ENCODE results near the gene CBLN1.

Gene CBLN1

GRCh38 chr16:49281480-49281842 is at the start of gene CBLN1:
CBLN1 (minus strand) TSS chr16:49281838; CDS start chr16:49281465, 373 bp downstream.
- ChIA-PET CTCF (no interaction called here), POLR2A (no interaction called here)
- no peak for DNase-seq (ENCODE audit: extremely low spot score)
- TF ChIP-seq HDGF (IDR thresholded peaks at IDR 0.05; ENCODE audit: borderline replicate concordance), result no peak
- TF ChIP-seq L3MBTL2 (conservative IDR thresholded peaks at IDR 0.05), result no peak
- TF ChIP-seq SUZ12 (IDR thresholded peaks at IDR 0.05), result no peak
- TF ChIP-seq CTBP1 (IDR thresholded peaks at IDR 0.05; ENCODE audit: borderline replicate concordance), result no peak
- TF ChIP-seq TARDBP (IDR thresholded peaks at IDR 0.05), result no peak
- no peak for TF ChIP-seq LEF1 (IDR thresholded peaks at IDR 0.05; ENCODE audit: borderline replicate concordance)
- TF ChIP-seq SP1 (IDR thresholded peaks at IDR 0.05), result no peak
- TF ChIP-seq FOXK2 (IDR thresholded peaks at IDR 0.05), result no peak
- no peak for TF ChIP-seq PKNOX1 (IDR thresholded peaks at IDR 0.05)
- TF ChIP-seq NFRKB (IDR thresholded peaks at IDR 0.05), result no peak
- TF ChIP-seq FOXM1 (IDR thresholded peaks at IDR 0.05; ENCODE audit: borderline replicate concordance), result no peak
- no peak for TF ChIP-seq ZNF384 (IDR thresholded peaks at IDR 0.05)
- TF ChIP-seq BHLHE40 (IDR thresholded peaks at IDR 0.05; ENCODE audit: borderline replicate concordance), result no peak
- no peak for TF ChIP-seq ELF4 (IDR thresholded peaks at IDR 0.05)
- no peak for TF ChIP-seq ARNT (IDR thresholded peaks at IDR 0.05)
- no peak for TF ChIP-seq FOXA1 (IDR thresholded peaks at IDR 0.05)

GRCh38 chr16:49330562-49331201 is 49.0 kb upstream of the CBLN1 start:
- TF ChIP-seq SUZ12 (IDR thresholded peaks at IDR 0.05) (no peak), SP1 (IDR thresholded peaks at IDR 0.05) (no peak), PKNOX1 (IDR thresholded peaks at IDR 0.05) (no peak), L3MBTL2 (conservative IDR thresholded peaks at IDR 0.05) (no peak)
- CTCF ChIA-PET, result no interaction called here
- DNase-seq (ENCODE audit: extremely low spot score), result no peak
- POLR2A ChIA-PET, result no interaction called here

GRCh38 chr16:49328325-49328724 is 46.7 kb upstream of the CBLN1 start:
- ChIA-PET CTCF (no interaction called here), POLR2A (no interaction called here)
- no peak for DNase-seq (ENCODE audit: extremely low spot score)
- TF ChIP-seq SUZ12 (IDR thresholded peaks at IDR 0.05) (no peak), LEF1 (IDR thresholded peaks at IDR 0.05; ENCODE audit: borderline replicate concordance) (no peak), FOXM1 (IDR thresholded peaks at IDR 0.05; ENCODE audit: borderline replicate concordance) (no peak), CTBP1 (IDR thresholded peaks at IDR 0.05; ENCODE audit: borderline replicate concordance) (no peak), NFRKB (IDR thresholded peaks at IDR 0.05) (no peak), TARDBP (IDR thresholded peaks at IDR 0.05) (no peak), SP1 (IDR thresholded peaks at IDR 0.05) (no peak), BHLHE40 (IDR thresholded peaks at IDR 0.05; ENCODE audit: borderline replicate concordance) (no peak), PKNOX1 (IDR thresholded peaks at IDR 0.05) (no peak), HDGF (IDR thresholded peaks at IDR 0.05; ENCODE audit: borderline replicate concordance) (no peak), ELF4 (IDR thresholded peaks at IDR 0.05) (no peak), FOXA1 (IDR thresholded peaks at IDR 0.05) (no peak), ZNF384 (IDR thresholded peaks at IDR 0.05) (no peak), FOXK2 (IDR thresholded peaks at IDR 0.05) (no peak), ARNT (IDR thresholded peaks at IDR 0.05) (no peak), L3MBTL2 (conservative IDR thresholded peaks at IDR 0.05) (no peak)

GRCh38 chr16:49327466-49327865 is 45.8 kb upstream of the CBLN1 start:
- CTCF ChIA-PET, result no interaction called here
- no peak for TF ChIP-seq PKNOX1 (IDR thresholded peaks at IDR 0.05)
- TF ChIP-seq LEF1 (IDR thresholded peaks at IDR 0.05; ENCODE audit: borderline replicate concordance), result no peak
- no peak for TF ChIP-seq FOXK2 (IDR thresholded peaks at IDR 0.05)
- no peak for TF ChIP-seq NFRKB (IDR thresholded peaks at IDR 0.05)
- TF ChIP-seq BHLHE40 (IDR thresholded peaks at IDR 0.05; ENCODE audit: borderline replicate concordance), result no peak
- TF ChIP-seq ELF4 (IDR thresholded peaks at IDR 0.05), result no peak
- no peak for TF ChIP-seq L3MBTL2 (conservative IDR thresholded peaks at IDR 0.05)
- TF ChIP-seq SUZ12 (IDR thresholded peaks at IDR 0.05), result no peak
- no peak for TF ChIP-seq HDGF (IDR thresholded peaks at IDR 0.05; ENCODE audit: borderline replicate concordance)
- TF ChIP-seq TARDBP (IDR thresholded peaks at IDR 0.05), result no peak
- TF ChIP-seq FOXA1 (IDR thresholded peaks at IDR 0.05), result no peak
- POLR2A ChIA-PET, result no interaction called here
- no peak for DNase-seq (ENCODE audit: extremely low spot score)

- DNase-seq (ENCODE audit: extremely low spot score), result no peak
- ChIA-PET POLR2A (no interaction called here), CTCF (interaction anchor here (0.6 kb wide), 1 partner anchor 16 kb away, joined by 3 read pairs; no protein-coding TSS in a partner anchor)
Measured at GRCh38 chr16:49324703-49325102, 43.1 kb upstream of the CBLN1 start.

GRCh38 chr16:49315602-49316001 is 34.0 kb upstream of the CBLN1 start:
- POLR2A ChIA-PET, result no interaction called here
- CTCF ChIA-PET, result no interaction called here
- no peak for TF ChIP-seq SP1 (IDR thresholded peaks at IDR 0.05)
- DNase-seq (ENCODE audit: extremely low spot score), result no peak

More at GRCh38 chr16:49324703-49325102, 43.1 kb upstream of the CBLN1 start:
- TF ChIP-seq ARNT (IDR thresholded peaks at IDR 0.05) (no peak), SP1 (IDR thresholded peaks at IDR 0.05) (no peak), HDGF (IDR thresholded peaks at IDR 0.05; ENCODE audit: borderline replicate concordance) (no peak), ZNF384 (IDR thresholded peaks at IDR 0.05) (no peak), TARDBP (IDR thresholded peaks at IDR 0.05) (no peak), FOXK2 (IDR thresholded peaks at IDR 0.05) (no peak)

Measured in HEK293T (cell line).